Fibroblast of lung (primary cell): Measurements from ENCODE around the gene TCN1. TPM values are rescaled to one million over a fixed set of nuclear protein-coding genes. Genes with fewer than 3 reads are reported as not detected.

Experiments used
- DNase-seq, 2 donors: peaks; one replicate each; pipeline versions ENCODE4 v3.0.0 to v3.0.0-alpha.2; 2010; ENCODE audit warnings: low read depth in 2 of 2
- H2AFZ ChIP-seq: 2 replicates; pipeline ENCODE4 v1.5.1; 2012; ENCODE audit warnings: low read length, control low read depth, inconsistent platforms
- H3K27ac ChIP-seq: 2 replicates; pipeline ENCODE4 v1.5.1; 2011; ENCODE audit warnings: low read length, control low read depth; ENCODE audit not compliant: insufficient read depth
- H3K27me3 ChIP-seq: 2 replicates; pipeline ENCODE4 v1.5.1; 2011; ENCODE audit warnings: mild to moderate bottlenecking, low read length; ENCODE audit not compliant: control insufficient read depth, insufficient read depth
- H3K36me3 ChIP-seq: 2 replicates; pipeline ENCODE4 v1.5.1; 2011; ENCODE audit warnings: low read length; ENCODE audit not compliant: control insufficient read depth, insufficient read depth
- H3K4me1 ChIP-seq: 2 replicates; pipeline ENCODE4 v1.5.1; 2011; ENCODE audit warnings: low read length; ENCODE audit not compliant: control insufficient read depth, insufficient read depth; ENCODE audit errors: extremely low read depth
- H3K4me2 ChIP-seq: 2 replicates; pipeline ENCODE4 v1.5.1; 2011; ENCODE audit warnings: low read length, control low read depth; ENCODE audit not compliant: insufficient read depth; ENCODE audit errors: extremely low read depth
- H3K4me3 ChIP-seq, 4 experiments: fragments of 200-600 bp in 1 of 4; sonication (generic) in 1 of 4; replicated peaks in 1 of 4; 2 replicates each; pipeline ENCODE4 v1.5.1; 2011 to 2016; ENCODE audit warnings: low read length in 4 of 4, low read depth in 3 of 4, mild to moderate bottlenecking in 3 of 4, control low read depth in 2 of 4, inconsistent platforms in 1 of 4, mixed read lengths in 1 of 4; ENCODE audit not compliant: insufficient read depth in 1 of 4; ENCODE audit errors: control extremely low read depth in 1 of 4
- H3K79me2 ChIP-seq: 2 replicates; pipeline ENCODE4 v1.5.1; 2012; ENCODE audit warnings: mild to moderate bottlenecking, low read length, inconsistent platforms; ENCODE audit not compliant: control insufficient read depth, insufficient read depth
- H3K9ac ChIP-seq: 2 replicates; pipeline ENCODE4 v1.5.1; 2011; ENCODE audit warnings: mild to moderate bottlenecking, low read length, control low read depth; ENCODE audit not compliant: insufficient read depth
- H3K9me3 ChIP-seq: 2 replicates; pipeline ENCODE4 v1.5.1; 2012; ENCODE audit warnings: low read depth, low read length; ENCODE audit not compliant: control insufficient read depth, insufficient read depth
- H4K20me1 ChIP-seq: 2 replicates; pipeline ENCODE4 v1.5.1; 2011; ENCODE audit warnings: low read length; ENCODE audit not compliant: control insufficient read depth, insufficient read depth; ENCODE audit errors: extremely low read depth
- CTCF ChIP-seq, 2 donors: IDR thresholded peaks in 1 of 2; conservative IDR thresholded peaks in 1 of 2; 1 replicate in 1 of 2; 2 replicates in 1 of 2; pipeline ENCODE4 v1.5.1; 2011 to 2012; ENCODE audit warnings: low read length in 2 of 2, control low read depth in 1 of 2, inconsistent platforms in 1 of 2, low read depth in 1 of 2, mild to moderate bottlenecking in 1 of 2
- EZH2 ChIP-seq: IDR thresholded peaks from 2 replicates; pipeline ENCODE4 v1.5.1; 2012; ENCODE audit warnings: low read length, control low read depth, mild to moderate bottlenecking; ENCODE audit errors: missing control alignments
- polyA plus RNA-seq, 2 donors: library from polyadenylated mRNA; depleted of rRNA in 1 of 2; stranded (reverse) in 1 of 2; unstranded in 1 of 2; fragments of >200 nt; gene quantifications; 2 replicates each; pipeline ENCODE4 v1.2.1, GENCODE V29; 2011 to 2012; ENCODE audit warnings: missing spikeins in 1 of 2
- total RNA-seq: library from RNA; depleted of rRNA; stranded (reverse); fragments of >200 nt; gene quantifications from 2 replicates; pipeline ENCODE4 v1.2.1, GENCODE V29; 2014

TCN1 gene
- total and polyA plus RNA-seq, 2 donors (not counting 1 experiment from before 2014, with no cell fraction given), result not detected

GRCh38 chr11:59839615-59840014 lies 26.7 kb downstream of the TCN1 start:
- DNase-seq, result no peak
- H3K4me2 ChIP-seq, result no peak overlapping the region
- no peaks in the 10 kb centered on the region for H3K4me1 ChIP-seq
- no peak overlapping the region for H2AFZ ChIP-seq
- no peaks in the 10 kb centered on the region for H3K27me3 ChIP-seq
- H3K36me3 ChIP-seq, result no peaks in the 10 kb centered on the region
- no peak for TF ChIP-seq EZH2
- TF ChIP-seq CTCF (conservative IDR thresholded peaks at IDR 0.05 in 1 of 2, IDR thresholded peaks at IDR 0.05 in 1 of 2; ENCODE audit: low read depth in 1 of 2, low read length in 2 of 2), result no peak
- H3K79me2 ChIP-seq, result no peaks in the 10 kb centered on the region
- no peak overlapping the region for H3K27ac ChIP-seq
- no peak overlapping the region for H3K9ac ChIP-seq
- H3K4me3 ChIP-seq, result no peak overlapping the region
- no peaks in the 10 kb centered on the region for H3K9me3 ChIP-seq
- no peaks in the 10 kb centered on the region for H4K20me1 ChIP-seq

GRCh38 chr11:59833602-59834001 lies 32.7 kb downstream of the TCN1 start:
- no peaks in the 10 kb centered on the region for H4K20me1 ChIP-seq
- H2AFZ ChIP-seq, result no peak overlapping the region
- H3K4me3 ChIP-seq, result no peak overlapping the region
- H3K4me2 ChIP-seq, result no peak overlapping the region
- no peaks in the 10 kb centered on the region for H3K9me3 ChIP-seq
- no peaks in the 10 kb centered on the region for H3K4me1 ChIP-seq
- TF ChIP-seq CTCF (conservative IDR thresholded peaks at IDR 0.05 in 1 of 2, IDR thresholded peaks at IDR 0.05 in 1 of 2; ENCODE audit: low read depth in 1 of 2, low read length in 2 of 2) (no peak), EZH2 (no peak)
- H3K36me3 ChIP-seq, result no peaks in the 10 kb centered on the region
- no peaks in the 10 kb centered on the region for H3K79me2 ChIP-seq
- H3K27me3 ChIP-seq, result no peaks in the 10 kb centered on the region
- no peak overlapping the region for H3K27ac ChIP-seq
- H3K9ac ChIP-seq, result no peak overlapping the region
- no peak for DNase-seq

GRCh38 chr11:59829358-59829757 lies 36.9 kb downstream of the TCN1 start:
- Histone ChIP-seq H2AFZ (no peak overlapping the region), H4K20me1 (no peaks in the 10 kb centered on the region), H3K4me2 (no peak overlapping the region), H3K36me3 (no peaks in the 10 kb centered on the region), H3K27me3 (no peaks in the 10 kb centered on the region), H3K9me3 (no peaks in the 10 kb centered on the region), H3K9ac (no peak overlapping the region), H3K27ac (no peak overlapping the region), H3K4me3 (no peak overlapping the region), H3K4me1 (no peaks in the 10 kb centered on the region), H3K79me2 (no peaks in the 10 kb centered on the region)
- TF ChIP-seq CTCF (conservative IDR thresholded peaks at IDR 0.05 in 1 of 2, IDR thresholded peaks at IDR 0.05 in 1 of 2; ENCODE audit: low read depth in 1 of 2, low read length in 2 of 2) (no peak), EZH2 (no peak)
- no peak for DNase-seq
